ENCODE measurements around the gene PIK3CG. TPM values are rescaled to one million over a fixed set of nuclear protein-coding genes. Genes with fewer than 3 reads are reported as not detected.
"Not testable (repeated sequence)": the region's sequence is repeated elsewhere in the genome, so short reads cannot be mapped to it uniquely, and the experiment has no call there.

Gene PIK3CG
- total RNA-seq, 4 donors from 2014 or later = 3.1 to 9.3 (median 7.2) TPM

- 92 to 94% methylated on average over 2 of the region's 2 CpGs for WGBS, 2 donors
- TF ChIP-seq EP300 (IDR thresholded peaks at IDR 0.05) = no peak
- TF ChIP-seq POLR2A (IDR thresholded peaks at IDR 0.05) = no peak
- TF ChIP-seq CTCF (IDR thresholded peaks at IDR 0.05) = no peak
- no peaks in the 10 kb centered on the region for H3K4me1 ChIP-seq
These were observed 25.9 kb downstream of the PIK3CG start for GRCh38 chr7:106890952-106891351.

GRCh38 chr7:106891548-106892410, 26.7 kb downstream of the PIK3CG start:
- H3K36me3 ChIP-seq = no peaks in the 10 kb centered on the region
- no peak for DNase-seq (ENCODE audit: low spot score in 2 of 2)
- no peak overlapping the region for H3K4me3 ChIP-seq
- H3K27ac ChIP-seq = no peak overlapping the region
- no peak for TF ChIP-seq EP300 (IDR thresholded peaks at IDR 0.05)
- TF ChIP-seq POLR2A (IDR thresholded peaks at IDR 0.05) = no peak
- TF ChIP-seq CTCF (IDR thresholded peaks at IDR 0.05) = no peak
- H3K27me3 ChIP-seq = no peaks in the 10 kb centered on the region
- no peaks in the 10 kb centered on the region for H3K4me1 ChIP-seq
- no peaks in the 10 kb centered on the region for H3K9me3 ChIP-seq
- WGBS, 2 donors = 75 to 78% methylated on average over 8 of the region's 8 CpGs

More at GRCh38 chr7:106890952-106891351, 25.9 kb downstream of the PIK3CG start:
- Histone ChIP-seq H3K36me3 (no peaks in the 10 kb centered on the region), H3K27me3 (no peaks in the 10 kb centered on the region), H3K9me3 (no peaks in the 10 kb centered on the region), H3K4me3 (no peak overlapping the region), H3K27ac (no peak overlapping the region)
- no peak for DNase-seq (ENCODE audit: low spot score in 2 of 2)

GRCh38 chr7:106893591-106893990, 28.5 kb downstream of the PIK3CG start:
- no peak overlapping the region for H3K27ac ChIP-seq
- 91 to 96% methylated on average over 2 of the region's 2 CpGs for WGBS, 2 donors
- H3K9me3 ChIP-seq = peaks cover 0 to 3% (median 0%) of the 10 kb centered on the region in 4 donors
- no peaks in the 10 kb centered on the region for H3K36me3 ChIP-seq
- H3K27me3 ChIP-seq = no peaks in the 10 kb centered on the region
- TF ChIP-seq POLR2A (IDR thresholded peaks at IDR 0.05) = no peak
- no peak for TF ChIP-seq CTCF (IDR thresholded peaks at IDR 0.05)
- no peak for TF ChIP-seq EP300 (IDR thresholded peaks at IDR 0.05)
- no peak for DNase-seq (ENCODE audit: low spot score in 2 of 2)
- H3K4me3 ChIP-seq = no peak overlapping the region
- H3K4me1 ChIP-seq = no peaks in the 10 kb centered on the region

GRCh38 chr7:106895246-106895864, 30.3 kb downstream of the PIK3CG start:
- TF ChIP-seq EP300 (IDR thresholded peaks at IDR 0.05) = no peak
- TF ChIP-seq POLR2A (IDR thresholded peaks at IDR 0.05) = no peak
- no peak for TF ChIP-seq CTCF (IDR thresholded peaks at IDR 0.05)
- peak overlapping the region in 1 of 4 donors; percentile 24 for H3K27ac ChIP-seq
- WGBS, 2 donors = 78 to 91% methylated on average over 4 of the region's 4 CpGs

GRCh38 chr7:106896231-106896630, 31.1 kb downstream of the PIK3CG start:
- H3K4me3 ChIP-seq = no peak overlapping the region
- H3K36me3 ChIP-seq = no peaks in the 10 kb centered on the region
- TF ChIP-seq CTCF (IDR thresholded peaks at IDR 0.05) (no peak), POLR2A (IDR thresholded peaks at IDR 0.05) (no peak), EP300 (IDR thresholded peaks at IDR 0.05) (no peak)
- WGBS, 2 donors = 75 to 79% methylated on average over 3 of the region's 3 CpGs
- H3K27ac ChIP-seq = no peak overlapping the region
- H3K9me3 ChIP-seq = peaks cover 0 to 7% (median 0%) of the 10 kb centered on the region in 4 donors
- DNase-seq (ENCODE audit: low spot score in 2 of 2) = no peak
- no peaks in the 10 kb centered on the region for H3K4me1 ChIP-seq
- no peaks in the 10 kb centered on the region for H3K27me3 ChIP-seq

More at GRCh38 chr7:106895246-106895864, 30.3 kb downstream of the PIK3CG start:
- no peaks in the 10 kb centered on the region for H3K36me3 ChIP-seq
- H3K4me3 ChIP-seq = no peak overlapping the region
- no peak for DNase-seq (ENCODE audit: low spot score in 2 of 2)
- H3K9me3 ChIP-seq = peaks cover 0 to 7% (median 0%) of the 10 kb centered on the region in 4 donors
- H3K4me1 ChIP-seq = no peaks in the 10 kb centered on the region
- H3K27me3 ChIP-seq = no peaks in the 10 kb centered on the region

- 82 to 92% methylated on average over 3 of the region's 3 CpGs for WGBS, 2 donors
- not testable (repeated sequence) for H3K4me1 ChIP-seq; H3K9me3 ChIP-seq; H3K27me3 ChIP-seq; H3K27ac ChIP-seq; DNase-seq (ENCODE audit: low spot score in 2 of 2); H3K36me3 ChIP-seq; H3K4me3 ChIP-seq
These were observed 32.5 kb downstream of the PIK3CG start for GRCh38 chr7:106897553-106897952.

GRCh38 chr7:106898967-106899366, 33.9 kb downstream of the PIK3CG start:
- H3K36me3 ChIP-seq, H3K4me3 ChIP-seq: not testable (repeated sequence)

More at GRCh38 chr7:106898967-106899366, 33.9 kb downstream of the PIK3CG start:
- H3K4me1 ChIP-seq; H3K27ac ChIP-seq; H3K9me3 ChIP-seq; DNase-seq (ENCODE audit: low spot score in 2 of 2); H3K27me3 ChIP-seq: not testable (repeated sequence)
- WGBS, 2 donors = 85 to 89% methylated on average over 2 of the region's 2 CpGs

Data from tibial nerve (tissue), 4 donors.